ENCODE data around the gene PPP1CC. TPM values are rescaled to one million over a fixed set of nuclear protein-coding genes. Genes with fewer than 3 reads are reported as not detected.

Gene PPP1CC
- total RNA-seq, 1 donor from 2014 or later = 137 TPM

DNA sequence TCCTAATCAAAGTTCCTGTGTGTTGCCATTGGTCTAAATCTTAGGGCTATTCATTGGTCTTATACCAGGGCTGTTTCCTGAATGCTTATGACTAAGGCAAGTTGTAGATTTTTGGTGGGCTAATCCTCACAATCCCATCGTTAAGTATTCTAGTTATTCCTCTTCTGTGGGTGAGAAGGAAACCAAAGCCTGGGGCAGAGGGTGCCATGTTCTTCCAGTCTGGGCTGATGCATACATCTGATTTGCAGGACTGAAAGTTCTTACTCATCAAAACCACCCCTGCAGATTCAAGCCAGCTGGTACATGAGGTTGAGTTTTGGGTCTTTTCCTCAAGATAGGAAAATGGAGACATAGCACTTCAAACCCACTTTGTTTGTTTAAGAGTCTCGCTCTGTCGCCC lies 25.7 kb downstream of the PPP1CC start:
- Mint-ChIP-seq H3K36me3 (ENCODE audit: unreplicated experiment) (no peaks in the 10 kb centered on the region), H3K4me1 (ENCODE audit: low read depth, unreplicated experiment) (no peaks in the 10 kb centered on the region), H3K4me3 (ENCODE audit: unreplicated experiment) (no peak overlapping the region), H3K27me3 (ENCODE audit: unreplicated experiment) (peaks cover 3% of the 10 kb centered on the region), H3K9me3 (ENCODE audit: unreplicated experiment) (no peaks in the 10 kb centered on the region), H3K27ac (ENCODE audit: unreplicated experiment) (no peak overlapping the region)
- DNase-seq = no peak
- TF ChIP-seq CTCF (IDR thresholded peaks at IDR 0.05; ENCODE audit: partially characterized antibody, unreplicated experiment) = no peak

DNA sequence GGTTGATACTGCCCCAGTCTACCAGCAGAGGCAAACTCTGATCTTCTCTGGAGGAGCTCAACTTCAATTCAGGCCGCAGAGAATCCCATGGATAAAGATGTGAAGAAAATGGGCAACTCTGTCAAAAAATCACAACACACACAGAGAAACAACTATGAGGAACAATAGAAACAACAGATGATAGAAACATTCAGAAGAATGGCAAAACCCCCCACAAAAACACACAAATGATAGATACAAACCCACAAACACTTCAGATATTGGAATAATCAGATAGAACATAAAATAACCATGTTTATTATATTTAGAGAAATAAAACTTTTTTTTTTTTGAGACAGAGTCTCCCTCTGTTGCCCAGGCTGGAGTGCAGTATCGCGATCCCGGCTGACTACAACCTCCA lies 33.8 kb downstream of the PPP1CC start:
- DNase-seq = no peak
- no peak for TF ChIP-seq CTCF (IDR thresholded peaks at IDR 0.05; ENCODE audit: partially characterized antibody, unreplicated experiment)
- Mint-ChIP-seq H3K27me3 (ENCODE audit: unreplicated experiment) (no peaks in the 10 kb centered on the region), H3K36me3 (ENCODE audit: unreplicated experiment) (no peaks in the 10 kb centered on the region), H3K4me1 (ENCODE audit: low read depth, unreplicated experiment) (no peaks in the 10 kb centered on the region), H3K9me3 (ENCODE audit: unreplicated experiment) (no peaks in the 10 kb centered on the region), H3K4me3 (ENCODE audit: unreplicated experiment) (no peak overlapping the region), H3K27ac (ENCODE audit: unreplicated experiment) (no peak overlapping the region)

- H3K4me1 Mint-ChIP-seq (ENCODE audit: low read depth, unreplicated experiment) = no peaks in the 10 kb centered on the region
- H3K9me3 Mint-ChIP-seq (ENCODE audit: unreplicated experiment) = peaks cover 3% of the 10 kb centered on the region
- H3K4me3 Mint-ChIP-seq (ENCODE audit: unreplicated experiment) = no peak overlapping the region
- no peak overlapping the region for H3K27ac Mint-ChIP-seq (ENCODE audit: unreplicated experiment)
- H3K36me3 Mint-ChIP-seq (ENCODE audit: unreplicated experiment) = no peaks in the 10 kb centered on the region
- H3K27me3 Mint-ChIP-seq (ENCODE audit: unreplicated experiment) = no peaks in the 10 kb centered on the region
- no peak for DNase-seq
- TF ChIP-seq CTCF (IDR thresholded peaks at IDR 0.05; ENCODE audit: partially characterized antibody, unreplicated experiment) = no peak
Measured at GRCh38 chr12:110705309-110705708, 37.4 kb downstream of the PPP1CC start.

GRCh38 chr12:110704750-110705149 lies 37.9 kb downstream of the PPP1CC start:
- Mint-ChIP-seq H3K4me3 (ENCODE audit: unreplicated experiment) (no peak overlapping the region), H3K9me3 (ENCODE audit: unreplicated experiment) (peaks cover 3% of the 10 kb centered on the region), H3K27ac (ENCODE audit: unreplicated experiment) (no peak overlapping the region), H3K27me3 (ENCODE audit: unreplicated experiment) (no peaks in the 10 kb centered on the region), H3K36me3 (ENCODE audit: unreplicated experiment) (no peaks in the 10 kb centered on the region), H3K4me1 (ENCODE audit: low read depth, unreplicated experiment) (no peaks in the 10 kb centered on the region)
- DNase-seq = no peak
- no peak for TF ChIP-seq CTCF (IDR thresholded peaks at IDR 0.05; ENCODE audit: partially characterized antibody, unreplicated experiment)

DNA sequence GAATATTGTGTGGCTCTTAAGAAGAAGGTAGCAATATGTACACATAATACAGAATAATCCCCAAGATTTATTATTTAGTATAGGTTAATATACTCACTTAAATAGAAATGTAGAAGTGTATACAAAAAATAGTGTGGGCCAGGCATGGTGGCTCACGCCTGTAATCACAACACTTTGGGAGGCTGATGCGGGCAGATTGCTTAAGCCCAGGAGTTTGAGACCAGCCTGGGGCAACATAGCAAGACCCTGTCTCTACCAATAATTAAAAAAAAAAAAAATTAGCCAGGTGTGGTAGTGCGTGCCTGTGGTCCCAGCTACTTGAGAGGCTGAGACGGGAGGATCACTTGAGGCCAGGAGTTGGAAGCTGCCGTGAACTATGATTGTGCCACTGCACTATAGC lies 38.5 kb downstream of the PPP1CC start:
- Mint-ChIP-seq H3K36me3 (ENCODE audit: unreplicated experiment) (no peaks in the 10 kb centered on the region), H3K9me3 (ENCODE audit: unreplicated experiment) (peaks cover 3% of the 10 kb centered on the region), H3K4me3 (ENCODE audit: unreplicated experiment) (no peak overlapping the region), H3K27ac (ENCODE audit: unreplicated experiment) (no peak overlapping the region), H3K27me3 (ENCODE audit: unreplicated experiment) (no peaks in the 10 kb centered on the region), H3K4me1 (ENCODE audit: low read depth, unreplicated experiment) (no peaks in the 10 kb centered on the region)
- no peak for DNase-seq
- TF ChIP-seq CTCF (IDR thresholded peaks at IDR 0.05; ENCODE audit: partially characterized antibody, unreplicated experiment) = no peak
